Neural cell (in vitro differentiated cells): ENCODE data around the gene OVAAL.

Source experiments
- POLR2AphosphoS5 ChIP-seq: IDR thresholded peaks from 2 replicates; pipeline ENCODE4 v1.6.1; 2012
- RAD21 ChIP-seq: fragments of 450-650 bp; conservative IDR thresholded peaks from 2 replicates; pipeline ENCODE4 v1.6.1; 2014; ENCODE audit warnings: antibody characterized with exemption, mild to moderate bottlenecking, moderate library complexity
- REST ChIP-seq: IDR thresholded peaks from 2 replicates; pipeline ENCODE4 v1.6.1; 2012; ENCODE audit warnings: borderline replicate concordance
- SMC3 ChIP-seq: fragments of 450-650 bp; conservative IDR thresholded peaks from 2 replicates; pipeline ENCODE4 v1.6.1; 2014; ENCODE audit warnings: antibody characterized with exemption, mild to moderate bottlenecking, moderate library complexity; ENCODE audit not compliant: poor library complexity
- TF ChIP-seq, protein P1 (sequence below): fragments of 450-650 bp; IDR thresholded peaks from 2 replicates; pipeline ENCODE4 v1.5.1; 2014; ENCODE audit warnings: antibody characterized with exemption, mild to moderate bottlenecking, moderate library complexity; ENCODE audit not compliant: poor library complexity, severe bottlenecking

- TF ChIP-seq, protein P1, sequence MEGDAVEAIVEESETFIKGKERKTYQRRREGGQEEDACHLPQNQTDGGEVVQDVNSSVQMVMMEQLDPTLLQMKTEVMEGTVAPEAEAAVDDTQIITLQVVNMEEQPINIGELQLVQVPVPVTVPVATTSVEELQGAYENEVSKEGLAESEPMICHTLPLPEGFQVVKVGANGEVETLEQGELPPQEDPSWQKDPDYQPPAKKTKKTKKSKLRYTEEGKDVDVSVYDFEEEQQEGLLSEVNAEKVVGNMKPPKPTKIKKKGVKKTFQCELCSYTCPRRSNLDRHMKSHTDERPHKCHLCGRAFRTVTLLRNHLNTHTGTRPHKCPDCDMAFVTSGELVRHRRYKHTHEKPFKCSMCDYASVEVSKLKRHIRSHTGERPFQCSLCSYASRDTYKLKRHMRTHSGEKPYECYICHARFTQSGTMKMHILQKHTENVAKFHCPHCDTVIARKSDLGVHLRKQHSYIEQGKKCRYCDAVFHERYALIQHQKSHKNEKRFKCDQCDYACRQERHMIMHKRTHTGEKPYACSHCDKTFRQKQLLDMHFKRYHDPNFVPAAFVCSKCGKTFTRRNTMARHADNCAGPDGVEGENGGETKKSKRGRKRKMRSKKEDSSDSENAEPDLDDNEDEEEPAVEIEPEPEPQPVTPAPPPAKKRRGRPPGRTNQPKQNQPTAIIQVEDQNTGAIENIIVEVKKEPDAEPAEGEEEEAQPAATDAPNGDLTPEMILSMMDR = no peak
- TF ChIP-seq POLR2AphosphoS5 (no peak), SMC3 (no peak), REST (no peak), RAD21 (no peak)
Measured at GRCh38 chr1:180571060-180571831, 12.5 kb downstream of the OVAAL start.
